GM21825 (cell line): ENCODE results near the gene LMLN.
"Not testable (repeated sequence)": the region's sequence is repeated elsewhere in the genome, so short reads cannot be mapped to it uniquely, and the experiment has no call there.

Source experiments
- ATAC-seq: cut with Tn5 transposase; IDR thresholded peaks from one replicate; pipeline ENCODE4 v1.9.1; 2021; ENCODE audit warnings: mild to moderate bottlenecking, moderate library complexity; ENCODE audit not compliant: unreplicated experiment

LMLN gene

DNA sequence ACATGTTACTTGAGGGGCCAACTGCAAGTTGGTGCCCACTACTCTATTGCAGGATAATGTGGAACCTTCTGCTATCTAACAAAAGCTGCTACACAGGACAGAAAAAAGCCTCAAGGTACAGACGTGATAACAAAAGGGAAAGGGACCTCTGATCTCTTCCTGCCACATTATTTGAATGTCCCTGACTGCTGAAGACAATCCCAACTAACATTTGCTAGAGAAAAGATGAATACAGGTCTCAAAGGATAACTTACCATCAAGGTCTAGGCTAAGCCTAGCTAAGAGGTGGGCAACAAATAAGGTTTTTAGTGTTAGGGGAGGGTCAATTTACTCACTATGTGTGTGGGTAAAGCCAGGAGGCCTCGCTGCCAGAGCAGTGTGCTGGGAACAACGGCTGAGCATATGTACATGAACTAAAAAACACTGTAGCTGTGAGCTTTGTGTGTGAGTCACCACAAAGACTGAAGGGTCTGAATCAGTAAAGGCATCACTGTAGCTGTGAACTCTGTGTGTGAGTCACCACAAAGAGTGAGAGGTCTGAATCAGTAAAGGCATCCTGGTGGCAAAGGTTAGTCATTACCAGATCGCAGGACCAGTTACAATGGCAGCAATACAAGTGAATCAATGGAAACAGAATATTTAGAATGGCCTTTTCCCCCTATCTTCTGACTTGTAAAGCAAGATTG lies 111.7 kb downstream of the LMLN start:
- no peak for ATAC-seq

DNA sequence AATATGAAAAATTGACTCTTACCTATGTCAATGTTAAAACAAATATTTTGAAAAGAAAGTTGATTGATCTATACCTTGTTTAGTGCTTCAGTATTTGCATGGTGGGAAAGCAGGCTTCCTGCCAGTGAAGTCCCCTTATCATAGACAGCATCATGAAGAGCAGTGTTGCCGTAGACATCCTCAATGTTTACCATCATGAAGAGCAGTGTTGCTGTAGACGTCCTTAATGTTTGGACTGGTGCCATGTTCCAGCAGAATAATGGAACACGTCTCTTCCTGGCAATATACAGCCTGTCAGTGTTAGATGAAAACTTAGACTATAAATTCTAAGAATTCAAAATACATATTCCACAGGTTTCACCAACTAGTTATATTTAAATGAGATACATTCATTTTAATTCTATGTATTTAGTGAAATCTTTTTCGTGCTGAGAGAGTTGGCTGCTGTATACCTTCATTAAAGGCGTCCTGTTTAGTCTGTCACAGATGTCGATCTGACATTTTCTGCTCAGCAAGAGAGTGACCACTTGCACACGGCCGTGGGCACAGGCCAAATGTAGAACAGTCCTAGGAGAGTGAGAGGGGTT lies 116.8 kb downstream of the LMLN start:
- no peak for ATAC-seq

- peak; percentile 10 for ATAC-seq
Observed at GRCh38 chr3:198079771-198080520, 119.9 kb downstream of the LMLN start.

DNA sequence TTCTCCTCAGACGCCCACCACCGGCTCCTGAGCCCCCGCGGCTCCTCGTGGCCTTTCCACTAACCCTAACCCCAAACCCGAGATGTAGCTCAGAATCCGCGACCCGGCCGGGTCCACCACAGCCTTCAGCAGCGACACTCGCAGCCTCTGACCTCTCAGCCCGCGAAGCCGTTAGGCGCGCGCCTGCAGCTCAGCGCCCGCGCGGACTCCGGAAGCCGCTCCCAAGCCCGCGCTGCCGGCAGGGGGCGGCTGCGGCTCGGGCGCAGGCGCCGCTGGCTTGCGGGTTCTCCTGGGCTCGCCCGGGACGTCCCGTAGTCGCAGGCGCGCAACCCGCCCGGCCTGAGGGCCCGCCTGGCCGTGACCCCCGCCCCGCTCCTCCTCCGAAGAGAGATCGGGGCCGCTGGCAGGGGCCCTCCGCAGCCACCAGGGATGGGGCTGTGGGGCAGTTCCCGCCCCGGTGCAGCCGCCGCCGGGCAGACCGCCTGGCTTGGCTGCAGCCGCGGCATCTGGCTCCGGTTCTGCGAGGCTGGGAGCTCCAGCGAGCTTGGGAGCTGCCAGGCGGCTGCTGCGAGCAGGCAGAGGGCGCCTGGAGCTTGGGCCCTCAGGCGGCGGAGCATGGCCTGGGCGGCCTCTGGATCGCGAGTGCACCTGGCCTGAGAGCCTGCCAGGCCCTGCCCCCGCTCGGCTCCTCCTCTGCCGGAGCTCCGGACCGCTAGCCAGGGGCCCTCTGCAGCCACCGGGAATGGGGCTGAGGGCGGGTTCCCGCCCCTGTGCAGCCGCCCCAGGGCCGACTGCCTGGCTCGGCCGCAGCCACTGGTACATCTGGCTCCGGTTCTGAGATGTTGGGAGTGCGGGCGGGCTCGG lies 120.7 kb downstream of the LMLN start:
- ATAC-seq = peak; percentile 49

DNA sequence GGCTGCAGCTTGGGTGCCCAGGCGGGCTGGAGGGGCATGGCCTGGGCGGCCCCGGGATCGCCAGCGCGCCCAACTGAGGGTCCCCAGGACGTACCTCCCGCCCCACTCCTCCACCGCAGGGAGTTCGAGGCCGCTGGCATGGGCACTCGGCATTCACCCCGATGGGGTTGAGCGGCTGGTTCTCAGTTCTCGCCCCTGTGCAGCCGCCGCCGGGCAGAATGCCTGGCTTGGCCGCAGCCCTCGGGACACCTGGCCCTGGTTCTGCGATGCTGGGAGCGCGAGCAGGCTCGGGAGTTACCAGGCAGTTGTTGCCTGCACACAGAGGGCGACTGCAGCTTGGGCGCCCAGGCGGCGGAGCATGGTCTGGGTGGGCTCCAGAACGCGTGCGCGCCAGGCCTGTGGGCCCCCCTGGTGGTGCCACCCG lies 121.4 kb downstream of the LMLN start:
- no peak for ATAC-seq

- not testable (repeated sequence) for ATAC-seq
Observed at GRCh38 chr3:198082226-198082625, 122.2 kb downstream of the LMLN start.

DNA sequence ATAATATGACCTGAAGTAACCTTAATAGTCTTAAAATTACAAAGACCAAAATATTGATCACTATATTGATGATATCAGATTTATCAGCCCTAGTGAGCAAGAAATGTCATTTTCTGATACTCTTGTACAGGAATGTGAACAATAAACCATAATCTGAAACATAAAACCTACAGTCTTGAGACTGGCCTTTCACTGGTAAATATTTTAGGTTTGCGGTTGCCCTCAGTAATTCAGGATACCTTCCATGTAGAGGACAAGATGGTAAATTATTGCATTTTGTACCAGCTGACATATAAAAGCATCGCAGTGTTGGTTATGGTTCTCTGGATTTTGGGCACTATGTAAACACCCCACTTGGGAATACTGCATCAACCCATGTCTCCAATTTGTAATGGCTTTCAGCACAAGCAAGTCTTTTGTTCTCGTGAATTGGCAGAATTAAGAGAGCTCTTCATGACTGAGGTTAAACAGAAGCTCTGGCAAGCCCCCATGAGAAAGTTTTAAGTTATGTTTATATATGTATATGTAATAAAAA lies 128.5 kb downstream of the LMLN start:
- no peak for ATAC-seq

- ATAC-seq = no peak
Observed at GRCh38 chr3:198090795-198091332, 130.8 kb downstream of the LMLN start.

DNA sequence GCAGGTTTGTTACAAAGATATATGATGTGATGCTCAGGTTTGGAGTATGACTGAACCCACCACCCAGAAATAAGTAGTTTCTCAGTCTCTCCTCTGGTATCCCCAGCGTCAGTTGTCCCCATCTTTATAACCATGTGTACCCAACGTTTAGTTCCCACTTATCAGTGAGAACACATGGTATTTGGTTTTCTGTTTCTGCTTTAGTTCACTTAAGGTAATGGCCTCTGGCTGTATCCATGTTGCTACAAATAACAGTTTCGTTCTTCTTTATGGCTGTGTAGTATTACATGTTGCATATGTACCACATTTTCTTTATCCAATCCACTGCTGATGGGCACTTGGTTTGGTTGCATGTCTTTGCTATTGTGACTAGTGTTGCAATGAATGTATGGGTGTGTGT lies 132.3 kb downstream of the LMLN start:
- ATAC-seq = no peak

DNA sequence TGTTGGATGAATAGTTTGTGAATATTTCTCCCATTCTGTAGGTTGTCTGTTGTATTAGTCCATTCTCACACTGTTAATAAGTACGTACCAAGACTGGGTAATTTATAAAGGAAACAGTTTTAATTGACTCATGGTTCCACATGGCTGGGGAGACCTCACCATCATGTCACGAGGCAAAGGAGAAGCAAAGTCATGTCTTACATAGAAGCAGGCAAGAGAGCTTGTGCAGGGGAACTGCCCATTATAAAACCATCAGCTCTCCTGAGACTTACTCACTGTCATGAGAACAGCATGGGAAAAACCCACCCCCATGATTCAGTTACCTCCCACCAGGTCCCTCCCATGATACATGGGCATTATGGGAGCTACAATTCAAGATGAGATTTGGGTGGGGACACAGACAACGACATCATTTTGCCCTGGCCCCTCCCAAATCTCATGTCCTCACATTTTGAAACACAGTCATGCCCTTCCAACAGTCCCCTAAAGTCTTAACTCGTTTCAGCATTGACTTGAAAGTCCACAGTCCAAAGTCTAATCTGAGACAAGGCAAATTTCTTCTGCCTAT lies 133.2 kb downstream of the LMLN start:
- no peak for ATAC-seq
